HUDEP-2 (cell line): Measurements from ENCODE around the gene IPO4.

Source experiments
- DNase-seq, 76 experiments: peaks; one replicate each; lab custom pipeline; 2025; ENCODE audit not compliant: unreplicated experiment in 76 of 76; lab: John Stamatoyannopoulos, UW

The IPO4 gene

DNA sequence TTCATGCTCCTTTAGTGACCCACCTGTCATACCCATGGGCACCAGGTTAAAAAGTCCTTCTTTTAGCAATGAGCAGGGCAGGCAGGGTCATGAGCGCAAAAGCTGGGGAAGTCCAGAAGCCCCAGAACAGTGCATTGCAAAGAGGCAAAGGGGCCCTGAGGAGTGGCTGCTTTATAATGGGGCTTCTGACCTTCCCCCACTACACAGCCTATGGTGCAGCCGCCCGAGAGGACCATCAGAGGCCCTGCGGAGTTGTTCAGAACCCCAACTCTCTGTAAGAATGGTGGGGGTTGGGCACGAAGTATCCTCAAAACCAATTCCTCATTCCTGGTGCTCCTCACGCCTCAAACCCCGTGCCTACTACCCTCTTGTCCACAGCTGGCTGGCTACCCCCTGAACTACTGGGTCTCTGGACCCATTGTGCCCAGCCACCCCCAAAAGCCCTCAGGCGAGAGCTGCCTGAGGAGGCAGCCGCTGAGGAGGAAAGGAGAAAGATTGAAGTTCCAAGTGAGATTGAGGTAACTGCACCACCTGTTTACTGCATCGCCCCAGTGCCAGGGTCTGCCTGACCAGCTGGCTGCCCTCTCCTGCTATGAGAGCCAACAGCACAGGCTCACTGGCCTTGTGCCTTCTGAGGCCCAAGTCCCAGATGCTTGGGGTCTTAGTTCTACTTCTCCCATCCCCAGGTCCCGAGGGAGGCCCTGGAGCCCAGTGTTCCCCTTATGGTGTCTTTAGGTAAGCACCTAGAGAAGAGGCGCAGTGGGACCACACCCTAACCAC is 10.0 kb downstream of the IPO4 start:
- DNase-seq: no peak

DNA sequence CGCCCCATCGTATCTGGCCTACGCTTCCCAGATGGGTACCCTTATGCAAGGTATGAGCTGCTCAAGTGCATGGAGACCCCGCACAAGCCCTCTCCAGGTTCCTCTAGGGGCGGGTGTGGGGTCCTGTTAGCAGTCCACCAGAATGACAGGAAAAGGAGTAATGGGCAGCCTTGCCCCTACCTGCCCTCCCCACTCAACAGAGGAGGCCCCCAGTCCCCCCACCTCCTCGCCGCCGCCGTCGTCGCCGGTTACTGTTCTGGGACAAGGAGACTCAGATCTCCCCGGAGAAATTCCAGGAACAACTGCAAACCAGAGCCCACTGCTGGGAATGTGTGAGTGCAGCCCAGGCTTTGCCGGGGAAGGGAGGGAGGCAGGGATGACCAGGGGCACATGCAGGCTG is 10.7 kb downstream of the IPO4 start:
- DNase-seq: no peak

DNA sequence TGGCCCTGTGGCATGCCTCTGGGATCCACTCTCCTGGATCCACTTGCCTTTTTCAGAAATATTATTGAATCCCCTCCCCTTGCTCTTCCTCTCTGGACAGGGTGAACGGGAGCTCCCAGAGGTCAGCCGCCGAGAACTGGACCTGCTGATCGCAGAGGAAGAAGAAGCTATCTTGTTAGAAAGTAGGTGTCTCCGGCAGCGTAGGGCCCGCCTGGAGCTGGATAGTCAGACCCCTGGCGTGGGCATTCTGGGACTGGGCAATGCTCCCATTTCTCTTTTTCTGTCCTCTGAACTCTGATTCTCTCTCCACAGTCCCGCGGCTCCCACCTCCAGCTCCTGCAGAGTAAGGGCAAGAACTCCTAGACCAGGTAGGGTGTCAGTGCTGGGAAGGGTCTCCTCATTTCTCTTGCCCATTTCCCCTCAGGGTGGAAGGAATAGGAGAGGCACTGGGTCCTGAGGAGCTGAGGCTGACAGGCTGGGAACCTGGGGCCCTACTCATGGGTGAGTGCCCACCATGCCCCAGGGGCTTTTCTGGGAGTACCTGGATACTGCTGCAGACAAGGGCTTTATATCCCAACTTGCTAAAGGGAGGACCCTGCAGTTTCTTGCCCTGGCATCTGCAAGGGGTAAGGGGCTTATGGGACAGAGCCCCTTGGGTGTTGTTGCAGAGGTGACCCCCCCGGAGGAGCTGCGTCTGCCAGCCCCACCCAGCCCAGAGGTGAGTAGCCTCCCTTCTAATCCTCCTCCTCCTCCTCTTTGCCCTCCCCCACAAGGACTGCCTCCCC is 11.4 kb downstream of the IPO4 start:
- no peak for DNase-seq

DNA sequence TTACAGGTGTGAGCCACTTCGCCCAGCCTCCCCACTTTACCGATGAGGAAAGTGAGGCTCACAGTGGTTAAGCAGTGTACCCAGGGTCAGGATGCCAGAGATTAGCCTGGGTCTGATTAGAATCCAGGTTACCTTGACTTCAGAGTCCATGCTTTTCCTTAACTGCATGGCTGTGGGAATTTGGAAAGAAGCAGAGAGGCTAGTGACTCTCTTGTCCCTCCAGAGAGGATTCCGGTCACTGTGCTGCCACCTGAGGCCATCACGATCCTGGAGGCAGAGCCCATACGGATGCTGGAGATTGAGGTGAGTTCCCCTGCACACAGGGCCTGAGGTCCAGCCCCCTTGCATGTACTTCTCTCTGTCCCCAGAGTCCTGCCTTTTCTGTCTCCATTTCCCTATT is 12.0 kb downstream of the IPO4 start:
- DNase-seq: no peak

DNA sequence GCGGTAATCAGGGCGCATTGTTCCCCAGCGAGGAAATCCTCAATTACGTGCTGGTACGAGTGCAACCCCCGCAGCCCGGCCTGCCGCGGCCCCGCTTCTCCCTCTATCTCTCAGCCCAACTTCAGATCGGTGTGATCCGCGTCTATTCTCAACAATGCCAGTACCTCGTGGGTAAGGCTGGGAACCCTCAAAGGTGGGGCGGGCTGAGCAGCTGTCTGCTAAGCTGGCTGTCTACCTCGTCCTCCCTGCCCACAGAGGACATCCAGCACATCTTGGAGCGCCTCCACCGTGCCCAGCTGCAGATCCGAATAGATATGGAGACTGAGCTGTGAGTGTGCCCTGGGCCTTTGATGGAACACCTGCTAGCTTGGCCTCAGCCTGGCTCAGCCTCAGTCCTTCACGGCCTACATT is 15.7 kb downstream of the IPO4 start:
- DNase-seq: no peak

DNA sequence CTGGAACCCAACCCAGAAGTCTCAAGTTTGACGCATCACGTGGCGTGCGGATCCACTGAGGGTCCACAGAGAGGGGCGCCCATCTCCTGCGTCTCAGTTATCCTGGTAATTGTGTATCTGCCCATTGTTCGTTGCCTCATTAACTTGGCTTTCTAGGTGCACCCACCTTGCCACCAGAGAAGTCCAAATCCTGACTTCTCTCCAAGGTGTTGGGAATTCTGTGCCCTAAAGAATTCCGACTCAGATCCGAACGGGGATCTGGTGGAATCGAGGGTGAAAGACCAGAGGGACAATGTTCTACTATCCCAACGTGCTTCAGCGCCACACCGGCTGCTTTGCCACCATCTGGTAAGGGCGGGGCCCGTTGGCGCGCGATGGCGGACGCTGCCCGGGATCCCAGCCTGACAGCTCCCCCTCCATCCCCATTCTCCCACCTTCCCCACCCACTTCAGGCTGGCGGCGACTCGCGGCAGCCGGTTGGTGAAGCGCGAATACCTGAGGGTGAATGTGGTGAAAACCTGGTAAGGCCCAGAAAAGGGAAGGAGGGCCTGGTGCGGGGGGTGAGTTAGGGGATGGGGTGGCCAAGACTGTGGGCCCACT is 16.3 kb downstream of the IPO4 start:
- no peak for DNase-seq

DNA sequence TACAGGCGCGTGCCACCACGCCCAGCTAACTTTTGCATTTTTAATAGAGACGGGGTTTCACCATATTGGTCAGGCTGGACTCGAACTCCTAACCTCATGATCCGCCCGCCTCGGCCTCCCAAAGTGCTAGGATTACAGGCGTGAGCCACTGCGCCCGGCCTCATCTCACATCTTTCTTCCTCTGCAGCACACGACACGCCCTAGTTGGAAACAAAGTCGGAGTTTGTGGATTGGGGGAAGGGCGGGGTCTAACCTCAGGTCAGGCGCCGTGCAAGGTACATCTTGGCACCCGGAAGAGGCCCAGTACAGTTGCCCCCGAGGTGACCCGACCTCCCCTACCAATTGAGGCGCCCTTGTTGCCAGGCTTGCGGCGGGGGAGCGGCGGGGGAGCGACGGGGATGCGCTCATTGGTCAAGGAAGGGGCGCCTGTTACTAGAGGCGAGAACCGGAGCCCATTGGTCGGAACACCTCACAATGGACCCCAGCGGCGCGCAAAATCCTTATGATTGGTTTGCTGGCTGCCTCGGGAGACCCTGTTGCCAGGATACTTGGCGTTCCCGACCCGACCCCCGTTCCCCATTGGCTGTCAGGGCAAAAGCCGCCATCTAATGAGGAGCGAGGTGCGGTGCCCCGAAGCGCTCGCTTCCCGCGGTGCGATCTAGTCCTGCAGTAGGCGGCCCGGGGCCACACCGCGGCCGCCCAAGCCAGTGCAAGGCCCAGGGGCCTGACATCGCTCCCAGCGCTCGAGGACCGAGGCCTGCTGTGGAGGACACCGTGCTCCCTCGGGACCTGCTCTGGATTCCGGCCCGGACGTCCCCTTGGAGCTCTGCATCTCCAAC is 17.0 kb downstream of the IPO4 start, which contains the start of gene REC8:
TSS of gene REC8 (plus strand) at position 659 of the 839 bp plus-strand sequence. CDS start 473 bp downstream, outside the sequence.
- DNase-seq: peak in 59 of 76 experiments; percentile 15 to 96 (median 68)

DNA sequence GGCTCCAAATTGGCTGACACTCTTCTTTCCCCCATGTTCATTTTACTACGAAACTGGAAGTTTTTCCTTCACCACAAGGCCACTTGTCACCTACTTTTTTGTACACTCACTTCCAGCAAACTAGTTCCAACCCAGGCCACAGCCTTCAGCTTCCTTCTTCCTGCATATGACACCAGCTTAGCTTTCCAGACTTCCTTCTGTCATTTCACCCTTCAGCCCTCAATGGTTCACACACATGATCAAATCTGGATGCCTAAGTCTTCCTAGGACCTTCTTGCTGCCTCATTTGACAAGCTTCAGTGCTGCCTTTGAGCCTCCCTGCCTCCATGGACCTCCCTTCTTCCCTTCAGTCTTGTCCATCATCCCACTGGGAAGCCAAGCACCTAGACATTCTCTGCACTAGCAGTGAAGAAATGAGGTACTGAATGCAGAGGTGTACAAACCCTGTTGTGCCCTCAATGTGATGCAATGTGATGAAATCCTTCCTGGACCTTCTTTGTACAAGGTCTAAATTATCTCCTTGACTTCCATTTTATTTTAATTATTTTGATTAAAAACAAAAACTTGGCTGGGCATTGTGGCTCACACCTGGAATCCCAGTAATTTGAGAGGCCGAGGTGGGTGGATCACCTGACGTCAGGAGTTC is 21.0 kb downstream of the IPO4 start:
- DNase-seq: no peak

DNA sequence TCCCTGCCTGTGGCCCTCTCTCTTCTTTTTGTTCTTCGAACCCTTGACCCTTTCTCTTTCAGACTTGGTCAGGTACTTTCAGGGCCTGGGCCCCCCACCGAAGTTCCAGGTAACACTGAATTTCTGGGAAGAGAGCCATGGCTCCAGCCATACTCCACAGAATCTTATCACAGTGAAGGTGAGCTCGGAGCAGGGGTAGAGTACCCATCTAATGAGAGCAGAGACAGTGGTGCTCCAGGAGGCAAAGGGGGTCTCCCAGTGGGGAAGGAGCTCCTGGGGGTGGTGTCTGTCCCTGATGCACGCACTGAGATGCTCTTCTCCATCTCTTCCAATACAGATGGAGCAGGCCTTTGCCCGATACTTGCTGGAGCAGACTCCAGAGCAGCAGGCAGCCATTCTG is 22.8 kb downstream of the IPO4 start:
- no peak for DNase-seq

DNA sequence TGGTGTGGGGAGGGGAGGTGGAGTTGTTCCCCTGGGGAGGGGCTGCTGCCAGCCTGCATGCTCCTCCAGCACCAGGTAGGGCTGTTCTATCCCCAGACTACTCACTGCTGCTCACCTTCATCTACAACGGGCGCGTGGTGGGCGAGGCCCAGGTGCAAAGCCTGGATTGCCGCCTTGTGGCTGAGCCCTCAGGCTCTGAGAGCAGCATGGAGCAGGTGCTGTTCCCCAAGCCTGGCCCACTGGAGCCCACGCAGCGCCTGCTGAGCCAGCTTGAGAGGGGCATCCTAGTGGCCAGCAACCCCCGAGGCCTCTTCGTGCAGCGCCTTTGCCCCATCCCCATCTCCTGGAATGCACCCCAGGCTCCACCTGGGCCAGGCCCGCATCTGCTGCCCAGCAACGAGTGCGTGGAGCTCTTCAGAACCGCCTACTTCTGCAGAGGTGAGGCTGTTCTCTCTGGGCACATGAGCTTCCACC is 24.1 kb downstream of the IPO4 start:
- DNase-seq: no peak

DNA sequence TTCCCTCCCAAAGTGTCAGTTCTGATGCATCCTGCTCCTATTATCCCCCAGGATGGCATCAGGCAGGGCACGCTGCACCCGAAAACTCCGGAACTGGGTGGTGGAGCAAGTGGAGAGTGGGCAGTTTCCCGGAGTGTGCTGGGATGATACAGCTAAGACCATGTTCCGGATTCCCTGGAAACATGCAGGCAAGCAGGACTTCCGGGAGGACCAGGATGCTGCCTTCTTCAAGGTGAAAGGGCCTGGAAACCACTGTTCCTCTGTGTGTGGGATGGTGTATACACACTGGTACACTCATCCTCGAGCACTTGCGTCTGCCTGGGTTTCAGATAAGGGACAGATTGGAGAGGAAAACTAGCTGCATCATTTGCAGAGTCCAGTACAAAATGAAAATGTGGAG is 26.5 kb downstream of the IPO4 start:
- DNase-seq: no peak

DNA sequence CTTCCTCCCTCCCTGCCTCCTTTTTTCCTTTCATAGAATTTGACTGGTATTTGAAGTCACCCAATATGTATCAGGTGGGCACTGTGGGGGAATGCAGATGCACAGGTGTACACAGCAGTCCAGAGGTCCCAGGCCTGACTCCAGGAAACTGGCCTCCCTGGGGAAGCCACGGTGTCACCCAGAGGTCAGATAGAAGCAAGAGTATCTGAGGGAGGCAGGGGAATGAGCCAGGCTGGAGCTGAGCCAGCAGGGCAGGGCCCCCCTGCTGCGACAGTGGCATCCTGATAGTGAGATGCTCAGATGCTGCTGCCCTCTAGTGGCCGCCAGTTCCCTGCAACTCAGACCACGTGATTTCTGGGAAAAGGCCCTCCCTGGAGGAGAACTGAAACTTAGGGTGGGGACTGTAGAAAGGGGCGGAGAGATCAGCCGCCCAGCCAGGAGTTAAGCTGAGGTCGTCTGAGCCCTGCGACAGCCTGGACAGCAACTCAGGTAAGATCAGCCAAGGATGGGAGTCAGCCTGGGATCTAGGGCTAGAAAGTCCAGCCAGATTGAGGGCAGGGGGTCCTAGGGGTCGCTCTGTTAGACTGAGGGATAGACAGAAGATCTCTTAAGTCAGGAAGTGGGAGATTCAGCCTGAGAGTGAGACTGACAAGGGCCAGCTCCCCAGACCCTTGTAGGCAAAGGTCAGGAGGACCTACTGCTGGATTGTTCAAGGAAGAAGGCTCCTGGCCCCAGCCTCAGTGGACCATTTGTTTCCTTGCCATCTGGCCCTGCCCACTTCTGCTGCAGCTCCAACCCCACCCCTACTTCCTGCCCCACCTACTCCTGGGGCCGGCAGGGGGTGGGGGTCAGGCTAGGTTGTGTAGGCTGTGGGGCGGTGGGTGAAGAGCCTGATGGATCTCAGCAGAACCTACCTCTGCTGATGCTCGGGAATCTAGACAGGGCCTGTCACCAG is 27.5 kb downstream of the IPO4 start, which contains the start of gene IRF9:
TSS of gene IRF9 (plus strand) at position 416 of the 955 bp plus-strand sequence. CDS start 880 bp downstream, outside the sequence.
- DNase-seq: peak; percentile 33 to 99 (median 96)

DNA sequence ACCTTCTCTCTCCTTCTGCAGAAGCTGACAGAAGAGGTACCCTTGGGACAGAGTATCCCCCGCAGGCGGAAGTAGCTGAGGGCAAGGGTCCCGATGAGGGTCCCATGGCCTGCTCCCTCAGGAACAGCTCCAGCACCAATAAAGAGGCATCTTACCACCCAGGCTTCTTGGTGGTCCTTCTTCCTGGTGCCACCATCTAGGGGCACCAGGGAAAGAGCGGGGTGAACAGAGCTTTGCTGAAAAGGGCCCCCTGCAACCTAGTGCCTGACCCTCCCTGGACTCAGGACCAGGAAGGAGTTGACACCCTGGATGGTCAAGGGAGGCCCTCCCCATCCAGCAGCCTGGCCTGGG is 28.1 kb downstream of the IPO4 start:
- DNase-seq: no peak

DNA sequence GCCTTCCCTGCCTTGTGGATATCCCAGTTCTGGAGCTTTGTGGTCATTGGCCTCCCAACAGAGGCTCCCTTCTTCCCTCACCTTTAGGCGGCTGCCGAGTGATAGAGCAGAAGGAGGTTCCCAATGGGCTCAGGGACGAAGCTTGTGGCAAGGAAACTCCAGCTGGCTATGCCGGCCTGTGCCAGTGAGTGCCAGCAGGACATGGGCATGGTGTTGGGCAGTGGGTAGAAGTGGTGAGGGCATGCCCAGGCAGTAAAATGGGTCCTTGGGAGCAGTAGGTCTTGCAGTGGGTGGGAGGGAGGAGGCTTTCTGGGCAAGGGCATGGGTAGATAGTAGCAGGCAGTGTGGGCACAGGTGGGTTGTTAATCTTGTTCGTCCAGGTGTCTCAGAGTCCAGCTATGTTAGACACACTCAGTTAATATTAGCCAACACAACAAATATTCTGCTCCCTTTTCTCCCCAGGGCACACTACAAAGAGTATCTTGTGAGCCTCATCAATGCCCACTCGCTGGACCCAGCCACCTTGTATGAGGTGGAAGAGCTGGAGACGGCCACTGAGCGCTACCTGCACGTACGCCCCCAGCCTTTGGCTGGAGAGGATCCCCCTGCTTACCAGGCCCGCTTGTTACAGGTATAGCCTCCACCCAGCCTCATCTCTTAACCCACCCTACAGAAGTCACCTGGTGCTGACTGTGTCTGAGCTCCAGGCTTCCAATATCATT is 28.7 kb downstream of the IPO4 start:
- no peak for DNase-seq

DNA sequence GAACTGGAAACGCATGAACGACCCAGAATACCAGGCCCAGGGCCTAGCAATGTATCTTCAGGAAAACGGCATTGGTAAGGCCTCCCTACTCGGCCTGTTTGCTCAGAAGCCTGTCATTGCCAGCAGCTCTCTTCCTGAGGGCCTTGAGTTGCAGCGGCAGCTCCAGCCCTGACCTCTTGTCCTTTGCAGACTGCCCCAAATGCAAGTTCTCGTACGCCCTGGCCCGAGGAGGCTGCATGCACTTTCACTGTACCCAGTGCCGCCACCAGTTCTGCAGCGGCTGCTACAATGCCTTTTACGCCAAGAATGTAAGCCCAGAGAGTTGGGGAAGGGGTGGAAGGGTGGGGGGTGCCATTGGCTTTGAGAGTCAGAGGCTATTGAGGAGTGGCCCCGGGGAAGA is 31.3 kb downstream of the IPO4 start:
- no peak for DNase-seq

DNA sequence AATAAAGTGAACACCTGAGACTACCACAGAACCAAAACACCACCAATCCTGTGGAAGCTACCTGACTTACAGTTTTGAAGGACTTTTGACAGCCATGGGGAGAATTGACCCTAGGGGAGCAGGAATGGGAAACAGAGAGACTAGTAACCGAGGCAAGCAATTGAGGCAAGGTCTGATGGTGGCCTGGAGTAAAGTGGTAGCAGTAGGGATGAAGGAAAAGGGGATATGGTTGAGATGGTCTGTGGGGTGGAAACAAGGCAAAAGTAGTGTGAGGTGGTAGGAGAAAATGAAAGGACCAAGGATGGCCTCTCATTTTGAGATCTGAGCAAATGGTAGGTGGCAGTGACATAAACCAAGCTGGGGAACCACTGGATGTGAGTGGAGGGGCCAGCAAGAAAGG is 31.8 kb downstream of the IPO4 start:
- DNase-seq: no peak

DNA sequence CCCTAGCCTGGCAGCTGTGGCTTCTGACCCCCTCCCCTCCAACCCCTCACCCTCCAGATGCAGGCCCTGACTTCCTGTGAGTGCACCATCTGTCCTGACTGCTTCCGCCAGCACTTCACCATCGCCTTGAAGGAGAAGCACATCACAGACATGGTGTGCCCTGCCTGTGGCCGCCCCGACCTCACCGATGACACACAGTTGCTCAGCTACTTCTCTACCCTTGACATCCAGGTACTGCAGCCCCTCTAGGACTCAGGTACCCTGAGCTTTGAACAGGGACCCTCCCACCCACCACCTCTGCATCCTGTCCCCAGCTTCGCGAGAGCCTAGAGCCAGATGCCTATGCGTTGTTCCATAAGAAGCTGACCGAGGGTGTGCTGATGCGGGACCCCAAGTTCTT is 33.5 kb downstream of the IPO4 start:
- DNase-seq: no peak

DNA sequence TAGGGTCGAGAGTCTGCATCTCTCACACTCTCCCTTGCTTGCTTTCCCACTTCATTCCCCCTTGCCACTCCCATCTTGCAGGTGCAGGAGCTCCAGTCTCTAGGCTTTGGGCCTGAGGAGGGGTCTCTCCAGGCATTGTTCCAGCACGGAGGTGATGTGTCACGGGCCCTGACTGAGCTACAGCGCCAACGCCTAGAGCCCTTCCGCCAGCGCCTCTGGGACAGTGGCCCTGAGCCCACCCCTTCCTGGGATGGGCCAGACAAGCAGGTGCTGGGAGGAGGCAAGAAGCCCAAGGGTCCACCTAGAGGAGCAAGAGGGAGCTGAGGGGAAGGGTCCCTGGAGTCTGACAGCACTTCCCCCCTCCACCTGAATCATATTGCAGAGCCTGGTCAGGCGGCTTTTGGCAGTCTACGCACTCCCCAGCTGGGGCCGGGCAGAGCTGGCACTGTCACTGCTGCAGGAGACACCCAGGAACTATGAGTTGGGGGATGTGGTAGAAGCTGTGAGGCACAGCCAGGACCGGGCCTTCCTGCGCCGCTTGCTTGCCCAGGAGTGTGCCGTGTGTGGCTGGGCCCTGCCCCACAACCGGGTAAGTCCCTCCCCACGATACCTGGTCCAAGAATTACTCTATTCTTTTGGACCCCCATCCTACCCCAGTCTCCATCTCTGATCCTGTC is 37.1 kb downstream of the IPO4 start:
- no peak for DNase-seq
